Naive B cell (primary cell): ENCODE results near the gene MERTK. TPM values are rescaled to one million over a fixed set of nuclear protein-coding genes. Genes with fewer than 3 reads are reported as not detected.
A peak's percentile ranks its signal among the peaks of the same experiment; 100 is the strongest.
"Not testable (repeated sequence)": the region's sequence is repeated elsewhere in the genome, so short reads cannot be mapped to it uniquely, and the experiment has no call there.

Experiments
- ATAC-seq, 2 donors: fragments of 150-1000 bp; cut with Tn5 transposase; 2 replicates each; pipeline ENCODE4 v1.10.0; 2021; ENCODE audit warnings: low read depth in 2 of 2, mild to moderate bottlenecking in 2 of 2, moderate library complexity in 2 of 2
- DNase-seq: peaks from one replicate; pipeline ENCODE4 v3.0.0; 2022
- H3K27ac Mint-ChIP-seq, 6 donors: one replicate each; pipeline ENCODE4 v1.8.0; 2020 to 2022; ENCODE audit warnings: mild to moderate bottlenecking in 6 of 6, mixed read lengths in 6 of 6, moderate library complexity in 5 of 6, inconsistent platforms in 2 of 6
- H3K27me3 Mint-ChIP-seq, 3 donors: one replicate each; pipeline ENCODE4 v1.8.0; 2021 to 2022; ENCODE audit warnings: mixed read lengths in 3 of 3, mild to moderate bottlenecking in 1 of 3
- H3K36me3 Mint-ChIP-seq, 2 donors: one replicate each; pipeline ENCODE4 v1.8.0; 2020 to 2022; ENCODE audit warnings: mixed read lengths in 2 of 2, inconsistent platforms in 1 of 2, mild to moderate bottlenecking in 1 of 2
- H3K4me1 Mint-ChIP-seq, 3 donors: one replicate each; pipeline ENCODE4 v1.8.0; 2020 to 2022; ENCODE audit warnings: mixed read lengths in 3 of 3, inconsistent platforms in 1 of 3, mild to moderate bottlenecking in 1 of 3, moderate library complexity in 1 of 3
- H3K4me3 Mint-ChIP-seq, 8 donors: one replicate each; pipeline ENCODE4 v1.8.0; 2020 to 2022; ENCODE audit warnings: mild to moderate bottlenecking in 8 of 8, mixed read lengths in 8 of 8, moderate library complexity in 8 of 8, inconsistent platforms in 2 of 8
- H3K9me3 Mint-ChIP-seq, 7 donors: one replicate each; pipeline ENCODE4 v1.8.0; 2020 to 2022; ENCODE audit warnings: mixed read lengths in 7 of 7, mild to moderate bottlenecking in 5 of 7, inconsistent platforms in 2 of 7, moderate library complexity in 1 of 7
- polyA plus RNA-seq, 6 donors: library from polyadenylated mRNA; unstranded; fragments of 300-500 nt; fragmentation: Illumina TruSeq; gene quantifications; one replicate each; pipeline ENCODE4 v1.2.3, GENCODE V29; 2021; ENCODE audit warnings: low read depth in 6 of 6

The MERTK gene
- polyA plus RNA-seq: under 1 TPM in 1 of 6 donors, not detected in 5; 0.16 TPM

DNA sequence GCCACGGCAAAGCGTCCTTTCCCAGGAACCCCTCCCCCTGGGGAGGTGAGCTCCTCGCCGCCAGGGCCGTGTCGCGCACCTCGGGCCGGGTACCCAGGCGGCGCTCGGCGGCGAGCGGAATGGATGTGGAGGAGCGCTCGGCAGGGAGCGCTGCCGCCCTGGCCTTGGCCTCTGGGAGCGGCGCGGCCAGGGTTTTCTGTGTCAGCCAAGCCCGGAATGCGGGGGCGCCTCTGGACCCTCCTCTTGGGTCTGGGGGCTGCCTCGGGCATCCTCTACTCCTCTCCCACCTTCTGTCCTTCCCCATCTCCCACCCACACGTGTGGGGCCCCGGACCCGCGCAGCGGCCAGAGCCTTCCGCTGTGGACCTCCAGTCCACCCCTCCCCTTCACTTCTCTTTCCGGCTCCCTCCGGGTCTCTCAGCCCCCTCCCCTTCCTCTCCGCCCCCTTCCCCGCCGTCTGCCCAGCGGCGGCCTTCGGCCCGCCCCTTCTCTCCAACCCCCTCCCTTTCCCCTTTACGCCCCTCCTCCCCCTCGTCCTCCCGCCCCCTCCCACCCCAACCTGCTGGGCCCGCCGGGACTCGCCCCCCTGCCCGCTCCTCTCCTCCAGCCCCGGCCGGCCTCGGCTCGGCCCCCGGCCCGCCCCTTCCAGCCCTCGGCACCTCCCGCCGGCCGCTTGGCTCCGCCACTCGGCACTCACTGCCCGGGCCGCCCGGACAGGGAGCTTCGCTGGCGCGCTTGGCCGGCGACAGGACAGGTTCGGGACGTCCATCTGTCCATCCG lies at the start of gene MERTK:
Gene MERTK, plus strand, starts transcription at position 684 of the 779 bp plus-strand sequence. CDS start 129 bp downstream, outside the sequence.
- ATAC-seq (peak; percentile 81), DNase-seq (peak; percentile 41)
- peaks cover 31 to 50% (median 49%) of the 10 kb centered on the region in 3 donors for H3K27me3 Mint-ChIP-seq
- no peaks in the 10 kb centered on the region for H3K36me3 Mint-ChIP-seq
- no peaks in the 10 kb centered on the region for H3K9me3 Mint-ChIP-seq
- H3K4me3 Mint-ChIP-seq: peak within 1 kb of the TSS; percentile 73 to 90 (median 82)
- peaks cover 8 to 19% (median 16%) of the 10 kb centered on the region in 3 donors for H3K4me1 Mint-ChIP-seq
- H3K27ac Mint-ChIP-seq: peak within 1 kb of the TSS in 2 of 6 donors; percentile 59 to 71

DNA sequence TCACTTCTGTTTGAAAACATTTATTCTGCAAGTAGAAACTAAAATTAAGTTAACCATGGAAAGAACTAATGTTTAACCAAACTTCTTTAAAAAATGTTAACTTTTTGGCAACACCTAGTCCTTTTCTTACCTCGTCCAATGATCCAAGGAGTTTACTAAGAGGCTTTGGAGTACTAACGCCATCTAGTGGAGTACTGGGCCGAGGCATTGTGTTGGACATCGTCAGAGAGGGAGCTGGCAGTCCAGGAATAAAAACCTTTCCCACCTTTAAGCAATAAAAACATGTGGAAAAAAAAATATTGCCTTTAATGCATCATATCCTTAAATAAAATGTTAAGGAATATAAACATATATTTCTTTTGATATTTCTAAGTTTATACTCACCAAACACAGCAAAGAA lies 47.8 kb upstream of the MERTK start:
- not testable (repeated sequence) for H3K27me3 Mint-ChIP-seq, H3K4me3 Mint-ChIP-seq, ATAC-seq, H3K9me3 Mint-ChIP-seq, H3K4me1 Mint-ChIP-seq, H3K27ac Mint-ChIP-seq
- H3K36me3 Mint-ChIP-seq: peaks cover 0 to 10% of the 10 kb centered on the region in 2 donors
- peak; percentile 7 for DNase-seq

DNA sequence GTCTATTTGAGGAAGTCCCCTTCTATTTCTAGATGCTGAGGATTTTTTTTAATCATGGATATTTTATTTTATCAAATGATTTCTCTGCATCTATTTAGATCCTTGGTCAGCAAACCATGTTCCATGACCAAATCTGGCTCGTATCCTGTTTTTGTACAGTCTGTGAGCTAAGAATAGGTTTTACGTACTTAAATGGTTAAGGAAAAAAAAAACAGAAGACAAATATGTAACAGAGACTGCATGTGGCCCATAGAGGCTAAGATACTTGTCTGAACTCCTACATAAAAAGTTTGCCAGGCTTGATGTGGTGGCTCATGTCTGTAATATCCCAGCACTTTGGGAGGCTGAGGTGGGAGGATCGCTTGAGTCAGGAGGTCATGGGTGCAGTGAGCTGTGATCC lies 45.9 kb upstream of the MERTK start:
- not testable (repeated sequence) for ATAC-seq, H3K27me3 Mint-ChIP-seq, H3K4me1 Mint-ChIP-seq, H3K4me3 Mint-ChIP-seq, H3K9me3 Mint-ChIP-seq, DNase-seq
- peaks cover 0 to 10% of the 10 kb centered on the region in 2 donors for H3K36me3 Mint-ChIP-seq
- peak overlapping the region in 1 of 6 donors; percentile 49 for H3K27ac Mint-ChIP-seq

DNA sequence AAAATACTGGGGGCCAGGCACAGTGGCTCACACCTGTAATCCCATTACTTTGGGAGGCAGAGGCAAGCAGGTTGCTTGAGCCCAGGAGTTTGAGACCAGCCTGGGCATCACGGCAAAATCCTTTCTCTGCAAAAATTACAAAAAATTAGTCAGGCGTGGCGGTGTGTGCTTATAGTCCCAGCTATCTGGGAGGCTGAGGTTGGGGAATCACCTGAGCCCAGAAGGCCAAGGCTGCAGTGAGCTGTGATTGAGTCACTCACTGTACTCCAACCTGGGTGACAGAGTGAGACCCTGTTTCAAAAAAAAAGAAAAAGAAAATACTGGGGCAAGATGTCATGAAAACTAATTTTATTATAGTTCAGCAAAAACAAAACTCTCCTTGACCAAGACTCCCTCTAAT lies 38.4 kb upstream of the MERTK start:
- not testable (repeated sequence) for H3K4me1 Mint-ChIP-seq, H3K9me3 Mint-ChIP-seq, H3K27ac Mint-ChIP-seq, ATAC-seq, DNase-seq, H3K36me3 Mint-ChIP-seq, H3K27me3 Mint-ChIP-seq, H3K4me3 Mint-ChIP-seq

DNA sequence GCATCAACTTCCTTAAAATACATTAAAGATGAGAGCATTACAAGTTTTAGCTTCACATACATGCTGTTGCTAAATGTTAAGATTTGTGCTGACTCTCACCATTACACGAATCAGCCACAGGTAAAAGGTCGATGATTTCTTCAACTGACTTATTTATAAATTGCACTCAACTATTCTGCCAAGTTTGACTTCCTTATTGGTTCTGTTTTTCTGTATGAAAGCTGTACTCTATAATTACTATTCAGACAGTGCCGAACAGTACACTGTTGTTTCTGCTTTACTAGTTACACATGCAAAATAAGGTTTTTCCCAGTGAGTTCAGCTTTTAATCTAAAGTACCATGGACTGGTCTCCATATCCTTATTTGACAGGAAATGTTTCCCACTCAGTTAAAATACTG lies 33.3 kb upstream of the MERTK start:
- H3K4me1 Mint-ChIP-seq, DNase-seq, H3K36me3 Mint-ChIP-seq, H3K4me3 Mint-ChIP-seq, H3K27me3 Mint-ChIP-seq, H3K27ac Mint-ChIP-seq, H3K9me3 Mint-ChIP-seq: not testable (repeated sequence)
- ATAC-seq: peak in 1 of 2 donors; percentile 28

DNA sequence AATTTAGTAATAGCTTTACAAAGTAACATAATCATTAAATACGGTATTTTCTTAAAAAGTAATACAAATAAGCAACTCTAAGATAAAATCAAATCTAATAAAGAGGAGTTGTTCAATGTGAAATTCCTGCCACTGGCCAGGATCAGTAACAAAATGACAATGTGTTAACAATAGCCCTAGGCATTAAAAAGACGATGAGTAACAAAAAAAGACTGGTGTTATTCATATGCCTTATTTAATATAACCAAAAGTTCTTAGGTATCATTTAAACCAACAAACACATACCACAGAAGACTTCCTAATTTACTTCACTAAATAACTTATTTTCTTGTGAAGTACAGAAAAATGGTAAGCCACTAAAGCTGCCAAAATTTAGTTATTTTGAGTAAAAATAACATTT lies 25.6 kb upstream of the MERTK start:
- not testable (repeated sequence) for H3K9me3 Mint-ChIP-seq, H3K27me3 Mint-ChIP-seq, H3K27ac Mint-ChIP-seq, H3K4me3 Mint-ChIP-seq, ATAC-seq, DNase-seq, H3K4me1 Mint-ChIP-seq
- peaks cover 0 to 11% of the 10 kb centered on the region in 2 donors for H3K36me3 Mint-ChIP-seq

DNA sequence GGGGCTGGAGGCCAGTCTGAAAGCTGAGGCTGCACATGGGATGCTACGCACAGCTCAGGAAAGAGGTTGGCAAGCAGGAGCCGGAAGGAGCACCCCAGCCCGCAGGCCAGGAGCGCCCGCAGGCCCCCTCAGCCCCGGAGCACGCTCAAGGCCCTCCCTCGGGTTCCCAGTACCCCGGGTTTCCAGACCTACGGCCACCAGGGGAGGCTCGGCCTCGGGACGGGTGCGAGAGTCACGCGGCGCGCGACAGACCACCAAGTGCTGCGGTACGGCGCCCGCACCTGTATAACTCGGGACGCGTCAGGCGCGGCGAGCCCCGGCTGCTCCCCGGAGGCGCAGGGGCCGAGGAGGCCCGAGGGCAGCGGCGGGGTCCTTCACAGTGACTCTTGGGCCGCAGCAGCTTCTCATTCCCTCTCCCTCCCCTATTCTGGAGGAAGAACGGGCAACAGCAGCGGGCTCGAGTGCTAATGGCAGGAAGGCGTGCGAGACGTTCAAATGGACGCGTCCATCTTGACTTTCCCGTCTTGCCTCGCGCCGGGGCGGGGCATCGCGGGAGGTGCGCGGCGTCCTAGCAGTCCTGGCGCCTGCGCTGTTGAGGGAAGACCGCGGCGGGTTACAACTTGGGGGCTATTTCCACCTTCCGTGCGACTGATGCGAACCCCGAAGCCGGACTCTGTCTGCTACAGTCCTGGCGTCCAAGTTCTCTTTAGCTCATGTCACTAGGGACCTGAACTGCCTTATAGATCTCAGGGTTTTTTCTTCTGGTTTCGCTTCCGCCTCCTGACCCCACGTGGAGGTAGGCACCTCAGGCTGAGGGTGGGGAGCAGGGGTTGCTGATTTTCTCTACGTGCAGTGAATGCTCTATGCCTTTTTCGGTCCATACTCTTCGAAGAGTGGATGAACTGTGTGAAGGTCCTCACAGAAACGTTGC lies 14.5 kb upstream of the MERTK start, which contains the start of gene ANAPC1:
Gene ANAPC1, minus strand, starts transcription at position 533 of the 931 bp plus-strand sequence. CDS start 3,368 bp downstream, outside the sequence.
- Mint-ChIP-seq H3K9me3 (peaks cover 0 to 2% (median 0%) of the 10 kb centered on the region in 7 donors), H3K27me3 (no peaks in the 10 kb centered on the region), H3K4me3 (peak within 1 kb of the TSS; percentile 91 to 99 (median 96)), H3K27ac (peak within 1 kb of the TSS; percentile 84 to 99 (median 97)), H3K4me1 (peaks cover 13 to 16% (median 15%) of the 10 kb centered on the region in 3 donors), H3K36me3 (peaks cover 0 to 1% of the 10 kb centered on the region in 2 donors)
- DNase-seq (peak; percentile 83), ATAC-seq (peak; percentile 92 to 93)

DNA sequence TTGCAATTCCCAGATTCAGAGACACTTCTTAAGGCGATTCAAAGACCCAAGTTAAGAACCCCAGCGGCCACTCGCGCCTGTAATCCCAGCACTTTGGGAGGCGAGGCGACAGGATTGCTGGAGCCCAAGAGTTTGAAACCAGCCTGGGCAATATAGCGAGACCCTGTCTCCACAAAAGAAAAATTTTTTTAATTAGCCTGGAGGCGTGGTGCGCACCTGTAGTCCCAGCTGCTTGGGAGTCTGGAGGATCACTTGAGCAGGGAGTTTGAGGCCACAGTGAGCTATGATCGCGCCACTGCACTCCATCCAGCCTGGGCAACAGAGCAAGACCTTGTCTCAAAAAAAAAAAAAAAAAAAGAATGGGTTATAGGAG lies 13.8 kb upstream of the MERTK start:
- Mint-ChIP-seq H3K9me3 (peaks cover 0 to 2% (median 0%) of the 10 kb centered on the region in 7 donors), H3K4me1 (peaks cover 13 to 16% (median 15%) of the 10 kb centered on the region in 3 donors), H3K36me3 (no peaks in the 10 kb centered on the region), H3K4me3 (peak overlapping the region; percentile 91 to 99 (median 96)), H3K27ac (peak overlapping the region; percentile 84 to 99 (median 97)), H3K27me3 (no peaks in the 10 kb centered on the region)
- no peak for DNase-seq
- ATAC-seq: no peak

DNA sequence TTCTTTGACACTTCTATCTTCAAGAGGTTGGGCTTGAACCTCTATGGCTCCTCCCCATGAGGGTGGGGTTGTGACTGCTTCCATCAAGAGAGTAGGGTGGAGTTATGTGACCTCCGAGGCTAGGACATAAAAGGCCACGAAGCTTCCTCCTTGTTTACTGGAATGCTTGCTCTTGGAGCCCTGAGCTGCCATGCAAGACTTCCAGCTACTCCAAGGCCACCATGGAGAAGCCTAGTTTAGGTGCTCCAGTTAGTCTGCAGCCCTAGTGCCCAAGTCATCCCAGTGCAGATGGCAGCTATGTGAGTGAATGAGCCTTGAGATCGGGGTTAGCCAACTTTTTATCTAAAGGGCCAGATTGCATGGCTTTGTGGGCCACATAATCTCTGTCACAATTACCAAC lies 2.4 kb upstream of the MERTK start:
- ATAC-seq (no peak), DNase-seq (no peak)
- Mint-ChIP-seq H3K27ac (no peak overlapping the region), H3K4me3 (peak overlapping the region in 3 of 8 donors; percentile 16 to 81 (median 29)), H3K9me3 (no peaks in the 10 kb centered on the region), H3K4me1 (peaks cover 8 to 19% (median 16%) of the 10 kb centered on the region in 3 donors), H3K36me3 (no peaks in the 10 kb centered on the region), H3K27me3 (peaks cover 33 to 45% (median 39%) of the 10 kb centered on the region in 3 donors)

DNA sequence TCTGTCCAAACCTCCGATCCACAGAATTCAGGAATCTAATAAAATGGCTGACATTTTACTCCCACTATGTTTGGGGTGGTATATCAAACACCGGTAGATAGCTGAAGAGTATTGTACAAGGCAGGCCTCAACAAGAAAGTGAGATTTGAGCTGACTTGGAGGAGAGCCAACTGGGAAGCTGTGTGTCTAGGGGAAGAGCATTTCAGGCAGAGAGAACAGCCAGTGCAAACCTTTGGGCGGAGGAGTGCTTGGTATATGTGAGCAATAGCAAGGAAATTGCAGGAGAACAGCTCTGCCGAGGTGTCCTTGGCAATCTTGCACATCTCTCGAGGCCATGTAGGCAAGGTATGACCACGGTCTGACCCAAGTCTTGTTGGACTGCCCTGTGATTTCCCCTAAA lies 1.8 kb upstream of the MERTK start:
- H3K9me3 Mint-ChIP-seq: no peaks in the 10 kb centered on the region
- H3K36me3 Mint-ChIP-seq: no peaks in the 10 kb centered on the region
- DNase-seq (no peak), ATAC-seq (no peak)
- H3K4me3 Mint-ChIP-seq: peak overlapping the region in 4 of 8 donors; percentile 3 to 81 (median 42)
- peaks cover 33 to 45% (median 39%) of the 10 kb centered on the region in 3 donors for H3K27me3 Mint-ChIP-seq
- no peak overlapping the region for H3K27ac Mint-ChIP-seq
- H3K4me1 Mint-ChIP-seq: peaks cover 8 to 19% (median 16%) of the 10 kb centered on the region in 3 donors

DNA sequence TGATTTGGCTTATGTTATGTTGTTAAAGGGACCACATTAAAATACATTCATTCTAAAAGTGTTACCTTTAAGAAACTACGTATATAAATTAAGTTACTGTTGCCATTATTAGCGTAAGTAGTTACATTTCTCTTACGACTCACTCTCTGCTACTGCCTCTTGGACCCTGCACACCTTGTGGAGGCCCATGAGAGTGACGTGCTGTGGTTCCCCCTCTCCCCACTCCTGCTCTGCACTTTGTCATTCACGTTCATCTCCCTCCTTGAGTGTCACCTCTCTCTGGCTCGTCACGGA lies 830 bp upstream of the MERTK start:
- no peaks in the 10 kb centered on the region for H3K36me3 Mint-ChIP-seq
- peak overlapping the region; percentile 70 to 90 (median 82) for H3K4me3 Mint-ChIP-seq
- peak in 1 of 2 donors; percentile 40 for ATAC-seq
- H3K27ac Mint-ChIP-seq: peak overlapping the region in 1 of 6 donors; percentile 71
- no peak for DNase-seq
- peaks cover 8 to 19% (median 16%) of the 10 kb centered on the region in 3 donors for H3K4me1 Mint-ChIP-seq
- H3K27me3 Mint-ChIP-seq: peaks cover 33 to 50% (median 44%) of the 10 kb centered on the region in 3 donors
- H3K9me3 Mint-ChIP-seq: no peaks in the 10 kb centered on the region

DNA sequence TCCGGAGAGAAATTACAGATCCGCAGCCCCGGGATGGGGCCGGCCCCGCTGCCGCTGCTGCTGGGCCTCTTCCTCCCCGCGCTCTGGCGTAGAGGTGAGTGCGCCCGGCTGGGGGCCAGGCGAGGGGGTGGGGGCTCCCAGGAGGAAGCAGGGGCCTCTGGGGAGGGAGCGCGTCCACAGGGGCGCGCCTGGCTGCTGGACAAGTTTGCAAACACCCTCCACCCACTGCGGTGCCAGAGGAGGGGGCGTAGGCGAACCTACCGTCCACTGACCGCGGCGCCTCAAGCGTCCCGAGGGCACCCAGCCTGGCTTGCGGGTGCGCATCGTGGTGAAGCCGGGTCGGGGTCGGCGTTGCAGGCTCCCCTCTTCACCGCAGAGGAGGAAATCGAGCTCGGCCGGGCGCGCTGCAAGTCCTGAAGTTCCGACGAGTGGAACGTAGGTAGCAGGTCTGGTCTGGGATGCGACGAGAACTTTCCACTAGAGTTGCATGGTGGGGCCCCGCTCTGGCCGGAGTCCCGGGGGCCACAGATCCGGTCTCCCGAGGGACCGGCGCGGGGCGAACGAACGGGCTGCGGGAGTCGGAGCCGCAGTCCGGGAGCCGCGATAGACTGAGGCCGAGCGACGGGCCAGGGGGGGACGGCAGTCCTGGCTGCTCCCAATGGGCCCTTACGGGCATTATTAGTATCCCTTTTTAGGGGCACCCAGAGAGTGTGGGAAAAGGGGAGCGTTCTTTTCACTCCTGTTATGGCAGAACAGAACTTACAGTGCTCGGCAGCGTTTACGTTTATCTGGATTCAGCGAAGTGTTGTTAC lies 502 bp downstream of the MERTK start:
- peaks cover 28 to 50% (median 48%) of the 10 kb centered on the region in 3 donors for H3K27me3 Mint-ChIP-seq
- ATAC-seq: peak; percentile 29 to 33

More for the DNA sequence above, 502 bp downstream of the MERTK start:
- Mint-ChIP-seq H3K36me3 (no peaks in the 10 kb centered on the region), H3K4me1 (peaks cover 8 to 19% (median 16%) of the 10 kb centered on the region in 3 donors), H3K4me3 (peak overlapping the region; percentile 73 to 90 (median 81)), H3K27ac (peak overlapping the region in 1 of 6 donors; percentile 59), H3K9me3 (no peaks in the 10 kb centered on the region)
- DNase-seq: peak; percentile 23
